ENCODE results near the gene AGBL1.

The AGBL1 gene

GRCh38 chr15:86163816-86164215 lies 84.1 kb downstream of the AGBL1 start:
- DNase-seq (ENCODE audit: low read depth in 2 of 2): no peak

DNA sequence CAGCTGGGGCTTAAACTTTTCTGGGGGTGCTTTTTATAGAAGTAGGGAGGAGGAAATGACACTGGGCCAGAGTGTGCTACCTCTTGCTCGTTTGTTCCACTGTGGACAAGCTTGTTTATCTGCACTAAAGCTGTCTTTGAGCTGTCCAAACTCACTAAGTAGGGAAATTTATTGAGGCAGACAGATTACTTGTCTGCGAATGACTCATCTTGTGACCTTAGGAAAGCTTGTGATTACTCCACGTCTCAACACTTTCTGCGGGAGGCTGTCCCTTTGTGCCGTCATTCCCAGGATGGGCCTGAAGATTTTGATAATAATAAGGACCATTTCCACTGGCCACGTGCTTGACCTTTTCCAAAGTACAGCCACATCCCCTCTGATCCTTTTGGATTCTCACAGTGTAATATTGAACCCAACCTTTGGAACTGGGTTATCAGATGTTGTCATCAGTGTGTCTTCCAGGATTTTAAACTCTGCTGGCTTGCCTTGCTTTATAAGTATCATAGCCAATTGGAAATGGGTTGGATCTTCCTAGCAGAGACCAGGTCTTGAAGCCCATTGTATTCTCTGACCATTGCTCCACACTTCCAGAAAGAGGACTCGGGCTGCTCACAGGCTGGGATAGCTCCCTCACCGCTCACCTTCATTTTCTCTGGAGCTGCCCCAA lies 84.7 kb downstream of the AGBL1 start:
- DNase-seq (ENCODE audit: low read depth in 2 of 2): no peak

DNA sequence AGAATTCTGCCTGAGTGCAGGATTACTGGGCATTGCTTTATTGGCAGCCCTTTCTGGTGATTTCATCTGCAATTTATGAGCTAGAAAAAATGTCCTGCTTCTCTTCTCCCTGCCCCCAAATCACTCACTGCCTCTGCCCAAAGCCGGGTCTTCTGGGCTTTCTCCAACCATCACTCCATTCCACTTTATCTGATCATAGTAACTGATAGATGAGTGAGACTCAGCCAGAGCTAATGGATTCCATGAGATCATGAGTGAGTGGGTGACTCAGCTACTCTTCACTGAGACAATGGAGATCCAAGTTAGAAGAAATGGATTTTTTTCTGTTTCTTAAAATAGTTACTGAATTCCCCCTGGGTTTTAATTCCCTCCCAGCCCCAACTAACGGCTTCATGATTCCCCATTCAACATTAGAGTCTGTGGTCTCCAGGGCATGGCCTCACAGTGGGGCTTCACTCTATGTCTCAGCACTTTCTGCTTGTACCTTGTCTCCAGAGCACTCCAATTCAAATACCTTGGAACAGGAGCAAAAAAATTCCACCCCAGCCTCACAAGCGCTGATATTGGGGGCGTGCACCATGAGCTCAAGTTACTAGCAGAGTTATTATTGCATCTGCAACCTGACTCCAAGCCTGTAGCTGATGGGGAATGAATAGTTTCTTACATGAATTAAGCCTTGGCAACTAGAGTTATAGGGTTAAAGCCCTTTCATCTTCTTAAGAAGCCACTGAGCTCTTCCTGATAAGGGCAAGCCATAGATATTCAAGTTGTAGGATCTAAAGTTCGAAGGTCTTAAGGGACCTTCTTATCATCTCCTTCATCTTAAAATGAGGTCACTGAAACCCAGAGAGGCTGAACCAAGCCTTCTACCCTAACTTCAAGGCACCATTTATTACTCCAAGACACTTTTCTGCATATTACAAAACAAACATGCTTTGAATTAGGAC lies 85.9 kb downstream of the AGBL1 start:
- DNase-seq (ENCODE audit: low read depth in 2 of 2): no peak

DNA sequence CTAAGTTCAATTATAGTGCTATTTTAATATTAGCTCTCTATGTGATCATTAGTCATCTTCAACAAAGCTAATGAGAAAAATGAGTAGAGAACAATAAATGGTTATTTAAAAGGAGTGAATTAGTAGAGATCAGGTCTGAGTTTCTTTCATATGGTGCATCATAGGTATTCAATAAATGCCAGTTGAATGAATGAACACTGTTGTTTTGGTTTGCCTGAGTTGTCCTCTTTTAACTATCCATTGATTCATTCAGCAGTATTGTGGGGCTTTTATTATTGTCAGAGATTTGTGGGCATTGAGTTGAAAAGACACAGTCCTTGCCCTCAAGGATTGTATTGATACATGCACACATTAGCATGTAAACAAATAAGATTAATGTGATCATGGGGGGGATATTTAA lies 88.2 kb downstream of the AGBL1 start:
- DNase-seq (ENCODE audit: low read depth in 2 of 2): no peak

GRCh38 chr15:86178845-86179244 lies 99.2 kb downstream of the AGBL1 start:
- no peak for DNase-seq (ENCODE audit: low read depth in 2 of 2)

DNA sequence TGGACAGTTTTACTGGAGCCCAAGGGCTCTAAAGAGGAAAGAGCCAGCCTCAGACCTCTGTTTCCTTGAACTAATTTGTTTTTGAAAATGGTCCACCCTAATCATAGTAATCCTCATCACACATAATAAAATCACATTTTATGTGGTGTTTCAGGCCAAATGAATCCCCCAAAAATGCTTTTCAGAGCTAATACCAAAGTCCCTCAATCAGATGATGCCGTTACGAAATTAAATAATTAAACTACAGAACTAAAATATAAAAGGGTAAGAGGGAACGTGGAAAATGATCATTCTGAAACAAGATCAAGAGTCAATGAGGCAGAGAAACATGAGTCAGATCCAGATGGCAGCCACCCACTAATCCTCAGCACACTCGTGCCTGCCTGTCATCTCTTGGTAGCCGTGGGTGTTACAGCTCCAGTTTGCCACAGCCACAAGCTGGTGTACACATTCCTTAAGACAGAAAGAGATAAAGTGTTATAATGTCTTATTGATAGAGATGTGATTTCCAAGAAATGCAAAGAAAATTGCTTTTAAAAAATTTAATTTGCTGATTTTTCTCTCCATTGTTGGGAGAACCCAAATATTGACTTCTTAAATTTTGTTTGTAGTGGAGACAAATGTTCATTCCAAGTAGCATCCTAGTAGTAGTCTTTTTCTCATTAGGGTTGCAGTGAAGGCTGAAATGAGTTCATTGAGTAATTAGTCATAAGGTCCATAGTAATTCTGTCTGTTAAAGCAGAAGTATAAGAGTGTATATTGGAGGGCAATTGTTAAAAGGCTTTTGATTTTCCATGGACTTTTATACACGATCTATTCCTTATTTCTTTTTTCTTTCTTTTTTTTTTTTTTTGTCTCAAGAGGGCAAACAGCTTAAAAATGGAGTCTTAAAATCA lies 104.2 kb downstream of the AGBL1 start:
- peak in 1 of 2 donors; percentile 0 for DNase-seq (ENCODE audit: low read depth in 2 of 2)

DNA sequence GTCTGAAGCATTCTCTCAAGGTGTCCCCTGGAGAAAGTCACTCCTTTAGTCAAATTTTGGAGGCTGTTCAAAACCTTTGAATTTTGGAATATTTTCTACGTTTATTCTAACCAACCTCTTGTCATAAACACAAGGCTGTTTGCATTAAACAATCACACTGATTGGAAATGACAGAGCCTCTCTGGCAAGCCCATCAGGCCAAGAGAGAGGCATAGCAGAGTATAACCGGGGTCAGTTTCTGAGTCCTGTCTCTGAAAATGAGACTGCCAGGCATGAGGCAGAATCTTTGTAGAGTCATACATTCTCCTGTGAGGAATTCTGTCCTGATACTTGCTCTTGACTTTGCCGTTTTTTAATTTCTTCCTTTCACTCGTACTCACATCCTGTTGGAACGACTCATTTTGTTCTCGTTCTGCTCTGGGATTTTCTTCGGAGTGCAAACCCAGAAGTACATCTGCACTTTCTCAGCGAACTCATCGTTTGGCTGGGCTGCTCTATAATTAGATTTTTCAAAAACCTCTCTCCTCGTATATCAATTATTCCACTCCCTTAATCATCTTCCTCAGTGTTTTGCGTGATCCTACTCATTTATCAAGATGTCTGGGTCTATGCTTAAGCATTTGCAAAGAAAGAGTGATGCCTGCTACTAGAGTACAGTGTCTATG lies 114.2 kb downstream of the AGBL1 start:
- no peak for DNase-seq (ENCODE audit: low read depth in 2 of 2)

GRCh38 chr15:86197770-86198169 lies 118.1 kb downstream of the AGBL1 start:
- no peak for DNase-seq (ENCODE audit: low read depth in 2 of 2)

DNA sequence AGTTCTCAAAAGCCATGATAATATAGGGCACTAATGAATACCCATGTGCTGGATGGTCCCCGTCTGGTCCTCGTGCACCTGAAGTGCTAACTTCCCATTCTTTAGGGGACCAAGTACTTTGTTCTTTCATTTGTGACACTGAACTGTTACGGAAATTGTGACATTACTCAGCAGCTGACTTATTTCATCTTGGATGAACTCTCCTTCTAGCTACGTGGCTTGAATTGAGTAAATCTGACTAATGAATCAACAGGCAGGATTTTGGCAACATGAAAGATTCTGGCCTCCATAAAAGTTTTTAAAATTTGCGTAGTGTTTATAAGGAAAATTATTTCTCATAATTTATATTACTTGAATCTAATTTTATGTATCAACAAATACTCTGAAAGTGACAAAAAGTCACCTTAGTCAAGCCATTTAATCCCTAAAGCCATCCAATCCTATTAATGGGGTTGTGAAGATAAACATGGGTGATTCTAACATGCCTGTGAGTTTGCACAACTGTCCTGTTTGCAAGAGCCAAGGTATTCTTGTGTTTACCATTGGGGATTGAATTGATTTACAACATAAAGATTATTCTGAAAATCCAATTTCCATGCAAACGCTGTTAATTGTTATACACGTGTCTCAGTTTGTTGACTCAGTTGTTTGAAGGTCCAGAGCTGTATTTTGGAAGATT lies 119.9 kb downstream of the AGBL1 start:
- no peak for DNase-seq (ENCODE audit: low read depth in 2 of 2)

DNA sequence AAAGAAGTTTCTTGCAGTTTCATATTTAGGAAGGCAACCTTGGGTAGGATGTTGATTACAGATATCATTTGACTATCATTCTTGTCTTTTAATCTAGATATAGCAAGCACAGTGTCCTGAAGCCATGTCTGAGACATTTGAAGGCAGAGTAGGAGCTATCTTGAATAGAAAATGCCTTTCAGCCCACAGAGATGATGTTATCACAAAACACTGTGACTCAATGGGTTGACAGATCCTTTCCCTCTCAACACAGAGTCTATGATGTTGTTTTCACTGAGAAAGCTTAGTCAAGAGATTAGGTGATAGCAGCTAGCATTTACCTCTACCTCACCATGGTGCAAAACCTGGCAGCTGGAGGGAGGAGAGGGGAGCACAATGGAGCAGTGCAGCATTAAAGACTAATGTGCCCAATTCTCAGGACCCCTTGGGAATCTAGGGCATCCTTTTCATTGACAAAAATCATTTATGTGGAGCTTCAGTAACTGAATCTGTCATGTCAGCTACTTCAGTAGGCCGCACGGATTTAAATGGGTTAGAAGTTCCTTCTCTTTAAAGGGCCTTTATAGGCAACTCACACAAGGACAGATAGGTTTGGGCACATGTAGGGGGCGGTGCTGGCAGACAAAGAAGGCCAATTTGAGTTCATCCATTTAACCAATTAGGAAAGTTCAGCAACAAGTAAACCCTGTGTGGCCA lies 121.8 kb downstream of the AGBL1 start:
- no peak for DNase-seq (ENCODE audit: low read depth in 2 of 2)

DNA sequence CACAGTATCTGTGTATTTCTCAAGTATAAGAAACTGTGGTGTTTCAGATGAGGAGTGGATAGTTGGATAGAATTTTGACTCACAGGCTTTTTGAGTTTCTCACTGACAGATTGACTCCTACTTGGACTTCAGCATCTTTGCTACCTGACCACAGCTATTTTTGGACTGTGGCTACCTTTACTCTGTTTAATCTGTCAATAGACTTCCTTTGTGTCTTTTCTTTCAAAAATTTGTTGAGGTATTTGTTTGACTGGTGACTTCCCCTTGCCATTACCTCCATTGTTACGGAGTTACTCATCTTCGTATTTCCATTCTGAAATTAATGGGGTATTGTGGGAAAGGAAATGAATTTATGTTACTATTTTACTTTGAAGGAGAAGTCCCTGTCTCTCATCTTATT lies 123.8 kb downstream of the AGBL1 start:
- no peak for DNase-seq (ENCODE audit: low read depth in 2 of 2)

- no peak for DNase-seq (ENCODE audit: low read depth in 2 of 2)
Observed at GRCh38 chr15:86205096-86205495, 125.4 kb downstream of the AGBL1 start.

DNA sequence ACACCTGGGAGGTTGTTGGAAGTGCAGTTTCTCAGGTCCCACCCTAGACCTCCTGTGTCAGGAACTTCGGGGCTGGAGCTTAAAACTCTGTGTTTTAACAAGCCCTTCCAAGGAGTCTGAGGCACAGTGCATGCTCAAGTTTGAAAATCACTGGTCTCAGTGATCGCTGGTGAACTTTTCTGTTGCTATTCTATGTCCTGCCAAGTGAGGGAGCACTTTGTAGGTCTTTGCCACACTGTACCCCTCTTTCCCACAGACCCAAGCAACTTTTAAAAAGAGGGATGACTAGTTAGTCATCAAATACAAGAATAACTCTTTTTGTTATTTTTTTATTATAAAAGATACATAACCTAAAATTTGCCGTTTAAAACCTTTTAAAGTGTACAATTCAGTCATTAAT lies 133.7 kb downstream of the AGBL1 start:
- DNase-seq (ENCODE audit: low read depth in 2 of 2): no peak

- no peak for DNase-seq (ENCODE audit: low read depth in 2 of 2)
Observed at GRCh38 chr15:86213888-86214287, 134.2 kb downstream of the AGBL1 start.

DNA sequence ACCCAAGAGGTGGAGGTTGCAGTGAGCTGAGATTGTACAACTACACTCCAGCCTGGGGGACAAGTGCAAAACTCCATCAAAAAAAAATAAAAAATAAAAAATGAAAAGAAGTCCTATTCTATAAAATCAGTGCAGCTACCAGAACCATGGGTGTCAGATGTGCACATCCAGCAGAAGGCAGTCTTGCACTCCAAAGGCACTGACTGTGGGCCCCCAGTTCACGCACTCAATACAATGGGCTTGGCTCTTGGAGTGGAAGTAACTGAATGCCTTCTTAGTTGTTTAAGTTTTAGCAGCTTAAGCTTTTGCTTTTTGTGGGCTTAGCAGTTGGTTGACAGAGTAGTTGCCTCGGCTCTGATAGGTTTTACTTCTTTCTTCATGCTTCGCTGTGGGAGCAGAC lies 141.4 kb downstream of the AGBL1 start:
- DNase-seq (ENCODE audit: low read depth in 2 of 2): no peak

GRCh38 chr15:86229306-86229705 lies 149.6 kb downstream of the AGBL1 start:
- no peak for DNase-seq (ENCODE audit: low read depth in 2 of 2)

DNA sequence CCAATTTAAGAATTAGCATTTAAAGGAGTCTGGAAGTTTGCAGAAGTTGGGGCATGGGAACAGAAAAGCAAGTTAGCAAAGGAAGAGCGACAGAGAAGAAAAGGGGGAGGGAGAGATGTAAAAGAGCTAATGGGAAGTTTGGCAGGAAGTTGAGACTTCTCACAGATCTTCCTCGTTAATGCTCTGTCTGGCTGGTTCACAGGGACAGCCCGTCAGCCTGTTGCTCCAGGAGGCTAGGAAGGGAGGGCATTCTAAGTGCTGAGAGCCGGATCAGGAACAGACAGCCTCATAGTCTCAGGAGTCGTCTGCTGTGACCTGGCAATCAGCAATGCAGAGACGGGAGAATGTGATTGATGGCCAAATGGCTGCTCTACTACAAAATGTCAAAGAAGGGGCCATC lies 150.3 kb downstream of the AGBL1 start:
- DNase-seq (ENCODE audit: low read depth in 2 of 2): no peak

DNA sequence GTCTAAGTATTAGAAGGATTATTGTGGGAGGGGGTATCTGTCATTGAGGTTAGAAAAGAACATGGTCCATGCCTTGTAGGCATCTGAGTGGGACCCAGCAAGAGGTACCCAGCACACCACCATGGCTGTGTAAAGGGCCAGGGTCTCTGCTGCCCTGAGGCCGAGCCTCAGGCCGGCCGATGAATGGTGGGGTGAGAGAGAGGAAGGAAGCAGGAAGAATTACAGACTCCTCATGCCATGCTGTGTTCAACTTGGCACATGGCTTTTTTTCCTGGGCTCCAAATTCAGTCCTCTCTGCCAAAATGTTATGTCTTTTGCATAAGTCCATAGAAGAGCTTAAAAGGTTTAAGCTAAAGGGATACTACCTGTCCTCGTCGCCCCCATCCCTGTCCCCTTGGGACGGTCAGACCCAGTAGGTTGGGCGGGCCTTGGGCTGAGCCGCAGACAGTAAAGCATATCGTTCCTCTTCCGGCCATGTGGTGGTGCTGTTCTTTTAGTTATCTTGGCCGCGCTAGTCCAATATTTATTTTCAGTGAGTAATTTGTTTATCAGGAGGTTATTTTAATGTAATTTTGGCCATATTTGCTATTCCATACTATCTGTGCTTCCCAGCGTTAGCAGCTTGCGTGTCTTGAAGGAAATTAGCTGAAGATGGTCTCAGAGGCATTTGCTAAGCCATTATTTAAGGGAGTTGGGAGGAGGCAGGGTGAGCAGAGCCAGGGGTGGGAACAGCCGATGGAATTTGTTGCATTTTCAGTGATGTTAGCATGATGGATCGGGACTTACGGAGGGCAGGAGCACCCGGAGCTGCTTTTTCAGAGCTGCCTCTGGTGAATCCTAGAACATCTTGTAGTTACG lies 152.4 kb downstream of the AGBL1 start:
- DNase-seq (ENCODE audit: low read depth in 2 of 2): no peak

DNA sequence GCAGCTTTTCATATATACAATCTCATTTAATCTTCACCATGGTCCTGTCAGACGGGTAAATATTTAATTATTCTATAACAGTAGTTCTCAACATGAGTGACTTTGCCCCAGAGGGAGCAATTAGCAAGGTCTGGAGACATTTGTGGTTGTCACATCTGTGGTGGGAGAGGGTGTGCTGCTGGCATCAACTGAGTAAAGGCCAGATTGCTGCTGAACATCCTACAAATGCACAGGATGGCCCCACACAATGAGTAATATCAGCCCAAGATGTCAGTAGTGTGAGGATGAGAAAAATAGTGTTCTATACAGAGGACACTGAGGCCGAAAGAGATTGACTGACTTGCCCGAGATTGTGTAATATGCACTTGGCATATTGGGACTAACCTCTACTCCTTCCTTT lies 156.0 kb downstream of the AGBL1 start:
- DNase-seq (ENCODE audit: low read depth in 2 of 2): no peak
